ENCODE results near the gene SWAP70. TPM values are rescaled to one million over a fixed set of nuclear protein-coding genes. Genes with fewer than 3 reads are reported as not detected.

The SWAP70 gene
- total and polyA plus RNA-seq, 5 donors: 10.4 to 30.1 (median 20.5) TPM

DNA sequence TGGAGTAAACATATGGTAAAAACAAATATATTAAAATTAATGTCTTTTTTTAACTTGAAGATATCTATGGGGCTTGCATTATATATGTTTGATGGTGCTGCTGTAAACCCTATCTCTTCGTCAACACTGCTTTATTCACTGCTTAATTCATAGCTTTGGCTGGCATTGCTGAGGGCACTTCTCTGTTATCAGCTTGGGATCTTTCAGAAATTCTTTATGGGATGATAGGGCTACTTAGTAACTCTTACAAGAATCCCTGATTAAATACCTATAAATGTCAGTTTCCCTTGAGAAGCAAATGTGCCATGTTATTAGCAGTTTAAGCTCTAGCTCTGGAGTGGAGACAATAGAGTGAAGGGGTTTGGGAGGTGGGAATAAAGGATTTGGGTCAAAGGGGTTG, 112.3 kb downstream of the SWAP70 start:
- Histone ChIP-seq H3K9me3 (ENCODE audit: control insufficient read depth, low read length) (no peaks in the 10 kb centered on the region), H3K27me3 (ENCODE audit: control insufficient read depth, insufficient read depth) (no peaks in the 10 kb centered on the region), H3K4me3 (ENCODE audit: low read length) (no peak overlapping the region), H3K27ac (ENCODE audit: low read length) (no peak overlapping the region), H3K4me1 (ENCODE audit: control insufficient read depth, insufficient read depth, low read length) (peaks cover 3% of the 10 kb centered on the region)
- DNase-seq (no peak), ATAC-seq (no peak)
- intact Hi-C loops (cut with DNase I): no loop called here
- 100% methylated on average over 1 of the region's 1 CpG for WGBS

GRCh38 chr11:9777066-9777465, 113.2 kb downstream of the SWAP70 start:
- DNase-seq: no peak
- H3K27me3 ChIP-seq (ENCODE audit: control insufficient read depth, insufficient read depth): no peaks in the 10 kb centered on the region
- ATAC-seq: no peak
- intact Hi-C loops (cut with DNase I): no loop called here
- H3K27ac ChIP-seq (ENCODE audit: low read length): no peak overlapping the region
- no peaks in the 10 kb centered on the region for H3K9me3 ChIP-seq (ENCODE audit: control insufficient read depth, low read length)
- WGBS: 71% methylated on average over 2 of the region's 2 CpGs
- peaks cover 3% of the 10 kb centered on the region for H3K4me1 ChIP-seq (ENCODE audit: control insufficient read depth, insufficient read depth, low read length)
- H3K4me3 ChIP-seq (ENCODE audit: low read length): no peak overlapping the region

- intact Hi-C loops (cut with DNase I): no loop called here
- Histone ChIP-seq H3K27me3 (ENCODE audit: control insufficient read depth, insufficient read depth) (no peaks in the 10 kb centered on the region), H3K27ac (ENCODE audit: low read length) (no peak overlapping the region), H3K4me3 (ENCODE audit: low read length) (no peak overlapping the region), H3K4me1 (ENCODE audit: control insufficient read depth, insufficient read depth, low read length) (peaks cover 3% of the 10 kb centered on the region), H3K9me3 (ENCODE audit: control insufficient read depth, low read length) (no peaks in the 10 kb centered on the region)
- ATAC-seq (no peak), DNase-seq (no peak)
- 94% methylated on average over 5 of the region's 5 CpGs for WGBS
Observed at GRCh38 chr11:9777525-9777924, 113.6 kb downstream of the SWAP70 start.

DNA sequence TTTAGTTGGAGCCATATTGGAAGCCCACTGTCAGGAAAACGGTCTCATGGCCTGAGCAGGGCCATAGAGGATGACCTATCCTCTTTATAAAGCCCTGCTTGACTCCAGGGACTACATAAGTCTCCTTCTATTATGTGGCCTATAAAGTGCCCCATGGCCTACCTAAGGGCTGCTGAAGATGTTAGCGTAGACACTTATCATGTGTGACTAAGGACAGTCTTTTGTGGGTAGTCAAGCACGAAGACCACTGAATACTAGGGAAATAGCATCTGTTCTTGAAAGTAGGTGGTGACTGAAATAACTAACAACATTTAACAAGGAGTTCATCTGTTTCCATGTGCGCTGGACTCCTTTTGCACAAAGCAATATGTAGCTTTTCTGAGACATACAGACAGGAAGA, 117.1 kb downstream of the SWAP70 start:
- H3K27me3 ChIP-seq (ENCODE audit: control insufficient read depth, insufficient read depth): no peaks in the 10 kb centered on the region
- H3K27ac ChIP-seq (ENCODE audit: low read length): no peak overlapping the region
- WGBS: 96% methylated on average over 4 of the region's 4 CpGs
- no peaks in the 10 kb centered on the region for H3K4me1 ChIP-seq (ENCODE audit: control insufficient read depth, insufficient read depth, low read length)
- no peak overlapping the region for H3K4me3 ChIP-seq (ENCODE audit: low read length)
- intact Hi-C loops (cut with DNase I): no loop called here
- no peak for DNase-seq
- no peaks in the 10 kb centered on the region for H3K9me3 ChIP-seq (ENCODE audit: control insufficient read depth, low read length)
- ATAC-seq: no peak

- Histone ChIP-seq H3K27me3 (ENCODE audit: control insufficient read depth, insufficient read depth) (no peaks in the 10 kb centered on the region), H3K9me3 (ENCODE audit: control insufficient read depth, low read length) (no peaks in the 10 kb centered on the region), H3K4me3 (ENCODE audit: low read length) (no peak overlapping the region), H3K4me1 (ENCODE audit: control insufficient read depth, insufficient read depth, low read length) (no peaks in the 10 kb centered on the region), H3K27ac (ENCODE audit: low read length) (peak overlapping the region; percentile 84)
- intact Hi-C loops (cut with DNase I): no loop called here
- ATAC-seq: no peak
- 85% methylated on average over 2 of the region's 2 CpGs for WGBS
- no peak for DNase-seq
Observed at GRCh38 chr11:9783986-9784385, 120.1 kb downstream of the SWAP70 start.

GRCh38 chr11:9784602-9785315, 120.9 kb downstream of the SWAP70 start:
- Histone ChIP-seq H3K9me3 (ENCODE audit: control insufficient read depth, low read length) (no peaks in the 10 kb centered on the region), H3K27ac (ENCODE audit: low read length) (peak overlapping the region; percentile 92), H3K4me1 (ENCODE audit: control insufficient read depth, insufficient read depth, low read length) (no peaks in the 10 kb centered on the region), H3K27me3 (ENCODE audit: control insufficient read depth, insufficient read depth) (no peaks in the 10 kb centered on the region), H3K4me3 (ENCODE audit: low read length) (no peak overlapping the region)
- intact Hi-C loops (cut with DNase I): no loop called here
- ATAC-seq (peak; percentile 55 to 84), DNase-seq (no peak)
- 69% methylated on average over 6 of the region's 6 CpGs for WGBS

DNA sequence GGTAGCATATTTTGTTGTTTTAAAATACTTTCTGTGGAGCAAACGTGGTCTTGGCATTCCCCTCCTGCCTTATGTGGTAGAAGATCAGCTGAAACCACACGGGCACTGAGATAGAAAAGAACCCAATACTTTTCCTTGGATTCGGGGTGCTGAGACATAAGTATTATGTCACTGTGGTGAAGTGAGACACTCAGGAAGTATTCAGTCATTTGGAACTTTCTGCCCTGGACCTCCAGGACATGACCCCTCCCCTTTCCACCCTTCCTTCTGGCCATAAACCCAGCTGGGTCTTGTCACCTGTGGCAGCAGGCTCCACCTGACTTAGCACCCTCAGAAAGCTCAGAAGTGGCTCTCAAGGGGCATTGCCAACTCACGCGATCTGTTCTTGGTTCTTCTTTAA, 123.4 kb downstream of the SWAP70 start:
- no peak for DNase-seq
- no peaks in the 10 kb centered on the region for H3K27me3 ChIP-seq (ENCODE audit: control insufficient read depth, insufficient read depth)
- H3K4me3 ChIP-seq (ENCODE audit: low read length): no peak overlapping the region
- no peak overlapping the region for H3K27ac ChIP-seq (ENCODE audit: low read length)
- ATAC-seq: no peak
- intact Hi-C loops (cut with DNase I): no loop called here
- 90% methylated on average over 5 of the region's 5 CpGs for WGBS
- H3K4me1 ChIP-seq (ENCODE audit: control insufficient read depth, insufficient read depth, low read length): no peaks in the 10 kb centered on the region
- no peaks in the 10 kb centered on the region for H3K9me3 ChIP-seq (ENCODE audit: control insufficient read depth, low read length)

- Histone ChIP-seq H3K4me3 (ENCODE audit: low read length) (no peak overlapping the region), H3K27me3 (ENCODE audit: control insufficient read depth, insufficient read depth) (no peaks in the 10 kb centered on the region), H3K4me1 (ENCODE audit: control insufficient read depth, insufficient read depth, low read length) (no peaks in the 10 kb centered on the region), H3K9me3 (ENCODE audit: control insufficient read depth, low read length) (no peaks in the 10 kb centered on the region), H3K27ac (ENCODE audit: low read length) (no peak overlapping the region)
- intact Hi-C loops (cut with DNase I): no loop called here
- peak in 1 of 2 donors; percentile 36 for ATAC-seq
- peak in 2 of 3 donors; percentile 24 to 52 for DNase-seq
- WGBS: 75% methylated on average over 3 of the region's 3 CpGs
Observed at GRCh38 chr11:9787981-9788521, 124.2 kb downstream of the SWAP70 start.

DNA sequence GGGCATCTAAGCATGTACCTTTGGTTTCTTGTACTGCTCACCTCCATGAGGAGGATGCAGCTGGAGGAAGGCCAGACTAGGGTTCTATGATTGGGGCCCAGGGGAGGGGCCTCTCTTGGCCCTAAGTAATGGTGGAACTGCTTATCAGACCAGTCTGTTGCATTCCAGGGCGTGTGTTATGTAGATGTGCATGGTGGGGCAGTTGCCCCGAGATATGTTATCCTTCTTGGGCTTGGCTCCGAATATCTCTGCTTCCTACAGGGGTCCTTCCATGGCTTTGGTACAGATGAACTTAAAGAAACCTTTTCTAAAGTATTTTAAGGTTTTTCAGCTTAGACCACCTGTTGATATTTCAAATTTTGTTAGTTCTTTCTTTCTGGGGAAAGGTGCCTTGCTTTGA, 126.0 kb downstream of the SWAP70 start:
- 82% methylated on average over 3 of the region's 3 CpGs for WGBS
- DNase-seq (no peak), ATAC-seq (no peak)
- H3K27me3 ChIP-seq (ENCODE audit: control insufficient read depth, insufficient read depth): no peaks in the 10 kb centered on the region
- intact Hi-C loops (cut with DNase I): no loop called here
- no peak overlapping the region for H3K4me3 ChIP-seq (ENCODE audit: low read length)
- H3K4me1 ChIP-seq (ENCODE audit: control insufficient read depth, insufficient read depth, low read length): no peaks in the 10 kb centered on the region
- no peaks in the 10 kb centered on the region for H3K9me3 ChIP-seq (ENCODE audit: control insufficient read depth, low read length)
- no peak overlapping the region for H3K27ac ChIP-seq (ENCODE audit: low read length)

- Histone ChIP-seq H3K4me1 (ENCODE audit: control insufficient read depth, insufficient read depth, low read length) (no peaks in the 10 kb centered on the region), H3K27ac (ENCODE audit: low read length) (no peak overlapping the region), H3K27me3 (ENCODE audit: control insufficient read depth, insufficient read depth) (no peaks in the 10 kb centered on the region), H3K9me3 (ENCODE audit: control insufficient read depth, low read length) (no peaks in the 10 kb centered on the region), H3K4me3 (ENCODE audit: low read length) (no peak overlapping the region)
- ATAC-seq (no peak), DNase-seq (no peak)
- 68% methylated on average over 3 of the region's 3 CpGs for WGBS
- intact Hi-C loops (cut with DNase I): no loop called here
Observed at GRCh38 chr11:9790703-9791102, 126.8 kb downstream of the SWAP70 start.

- DNase-seq (no peak), ATAC-seq (no peak)
- H3K27ac ChIP-seq (ENCODE audit: low read length): no peak overlapping the region
- intact Hi-C loops (cut with DNase I): no loop called here
- H3K9me3 ChIP-seq (ENCODE audit: control insufficient read depth, low read length): no peaks in the 10 kb centered on the region
- H3K27me3 ChIP-seq (ENCODE audit: control insufficient read depth, insufficient read depth): no peaks in the 10 kb centered on the region
- no peaks in the 10 kb centered on the region for H3K4me1 ChIP-seq (ENCODE audit: control insufficient read depth, insufficient read depth, low read length)
- H3K4me3 ChIP-seq (ENCODE audit: low read length): no peak overlapping the region
Observed at GRCh38 chr11:9796266-9796665, 132.4 kb downstream of the SWAP70 start.

- WGBS: 70% methylated on average over 5 of the region's 5 CpGs
- ATAC-seq (peak in 1 of 2 donors; percentile 45), DNase-seq (no peak)
- no peak overlapping the region for H3K27ac ChIP-seq (ENCODE audit: low read length)
- intact Hi-C loops (cut with DNase I): no loop called here
- no peaks in the 10 kb centered on the region for H3K4me1 ChIP-seq (ENCODE audit: control insufficient read depth, insufficient read depth, low read length)
- H3K27me3 ChIP-seq (ENCODE audit: control insufficient read depth, insufficient read depth): no peaks in the 10 kb centered on the region
- no peak overlapping the region for H3K4me3 ChIP-seq (ENCODE audit: low read length)
- no peaks in the 10 kb centered on the region for H3K9me3 ChIP-seq (ENCODE audit: control insufficient read depth, low read length)
Observed at GRCh38 chr11:9796854-9797253, 133.0 kb downstream of the SWAP70 start.
